Measurements from ENCODE around the gene LCN1. TPM values are rescaled to one million over a fixed set of nuclear protein-coding genes. Genes with fewer than 3 reads are reported as not detected.

LCN1 gene
- total RNA-seq, 1 donor from 2014 or later, result not detected

DNA sequence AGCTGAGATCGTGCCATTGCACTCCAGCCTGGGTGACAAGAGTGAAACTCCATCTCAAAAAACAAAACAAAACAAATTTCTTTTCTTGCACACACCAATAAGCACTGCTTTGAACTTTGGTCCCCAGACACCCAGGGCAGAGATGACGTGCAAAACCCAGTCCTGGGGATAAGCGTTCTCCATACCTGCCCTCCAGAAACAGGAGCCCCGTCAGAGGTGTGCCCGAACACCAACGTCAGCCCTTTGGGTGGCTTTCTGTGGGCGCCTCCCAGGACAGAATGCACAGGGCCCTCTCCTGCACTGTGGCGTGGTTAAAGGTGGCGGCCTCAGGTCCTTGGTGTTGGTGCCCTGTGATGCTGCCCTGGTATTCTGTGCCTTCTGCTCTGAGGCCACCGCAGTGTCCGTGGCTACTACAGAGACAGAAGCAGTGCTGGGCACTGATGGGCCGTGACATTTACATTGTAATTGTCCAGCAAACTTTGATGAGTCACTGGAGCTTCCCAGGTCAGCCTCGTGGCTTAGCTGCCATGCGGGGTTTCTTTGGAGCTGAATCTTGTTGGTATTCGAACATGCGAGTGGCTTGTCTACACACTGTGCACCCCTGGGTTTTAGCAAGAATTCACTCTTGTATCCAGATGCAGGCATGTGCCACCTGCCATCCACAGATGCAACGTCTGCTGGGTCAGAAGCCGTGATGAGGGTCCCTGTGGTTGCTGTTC is 31.9 kb upstream of the LCN1 start:
- no peak for ATAC-seq

DNA sequence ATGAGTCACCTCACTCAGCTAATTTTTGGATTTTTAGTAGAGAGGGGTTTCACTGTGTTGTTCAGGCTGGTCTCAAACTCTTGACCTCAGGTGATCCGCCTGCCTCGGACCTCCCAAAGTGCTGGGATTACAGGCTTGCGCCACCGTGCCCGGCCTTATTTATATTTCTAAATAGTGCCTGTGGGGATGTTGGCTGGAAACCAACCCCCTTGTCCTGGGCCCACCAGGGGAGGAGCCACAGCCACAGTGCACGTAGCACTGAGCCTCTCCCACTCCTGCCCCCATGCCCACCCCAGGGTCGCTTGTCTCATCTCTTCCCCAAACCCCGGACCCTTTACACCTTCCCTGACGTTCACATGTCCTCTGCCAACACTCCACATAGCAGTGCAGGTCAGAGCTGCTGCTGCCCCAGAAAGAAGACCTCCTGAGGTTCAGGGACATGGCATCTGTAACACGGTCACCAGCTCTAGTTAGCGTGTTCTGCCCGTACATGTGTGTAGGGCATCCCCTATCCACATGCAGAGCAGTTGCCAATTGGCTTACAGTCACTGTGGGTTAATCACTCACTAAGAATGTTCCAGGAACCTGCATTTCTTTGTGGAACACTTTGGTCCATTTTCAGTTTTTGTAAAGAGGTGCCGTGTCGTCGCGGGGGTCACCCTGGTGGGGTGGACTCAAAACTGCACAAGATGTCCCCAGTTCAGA is 30.9 kb upstream of the LCN1 start:
- no peak for ATAC-seq

DNA sequence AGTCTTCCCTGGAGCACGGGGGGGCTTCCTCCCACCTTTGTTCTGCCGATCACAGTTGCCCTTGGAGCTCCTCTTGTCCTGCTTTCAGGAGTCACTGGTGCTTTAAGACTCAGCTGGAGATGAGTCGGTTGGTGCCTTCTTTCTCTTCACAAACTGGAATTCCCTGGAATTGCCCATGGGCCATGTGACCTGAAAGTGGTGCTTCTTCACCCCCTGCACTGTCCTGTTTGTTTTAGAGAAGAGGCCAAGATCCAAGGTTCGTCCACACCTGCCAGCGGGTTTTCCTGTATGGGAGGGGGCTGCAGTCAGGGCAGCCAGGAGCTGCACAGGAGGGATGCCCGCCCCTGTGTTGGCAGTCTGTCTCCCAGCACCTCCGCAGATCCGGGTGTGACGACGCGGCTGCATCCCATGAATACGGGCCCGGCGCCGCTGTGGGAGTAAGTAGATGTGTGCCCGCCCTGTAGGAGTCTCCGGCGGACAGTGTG is 30.2 kb upstream of the LCN1 start:
- ATAC-seq, result no peak

DNA sequence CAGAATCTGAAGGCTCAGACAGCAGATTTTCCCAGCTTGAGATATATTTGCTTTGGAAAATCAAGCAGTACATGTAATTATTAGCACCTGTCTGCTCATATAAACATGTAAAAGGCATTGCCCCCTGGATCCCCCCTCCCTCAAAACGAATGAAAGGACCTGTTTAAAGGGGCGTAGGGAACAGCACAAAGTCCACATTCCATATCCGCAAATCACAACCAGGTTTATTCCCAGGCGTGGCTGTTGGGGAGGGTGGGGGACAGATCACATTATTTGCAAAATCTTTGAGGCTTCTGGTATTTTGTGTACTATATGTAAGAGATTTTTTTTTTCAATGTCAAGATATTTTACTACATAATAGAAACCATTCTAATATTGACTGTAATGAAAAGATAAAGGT is 29.5 kb upstream of the LCN1 start:
- ATAC-seq, result no peak

DNA sequence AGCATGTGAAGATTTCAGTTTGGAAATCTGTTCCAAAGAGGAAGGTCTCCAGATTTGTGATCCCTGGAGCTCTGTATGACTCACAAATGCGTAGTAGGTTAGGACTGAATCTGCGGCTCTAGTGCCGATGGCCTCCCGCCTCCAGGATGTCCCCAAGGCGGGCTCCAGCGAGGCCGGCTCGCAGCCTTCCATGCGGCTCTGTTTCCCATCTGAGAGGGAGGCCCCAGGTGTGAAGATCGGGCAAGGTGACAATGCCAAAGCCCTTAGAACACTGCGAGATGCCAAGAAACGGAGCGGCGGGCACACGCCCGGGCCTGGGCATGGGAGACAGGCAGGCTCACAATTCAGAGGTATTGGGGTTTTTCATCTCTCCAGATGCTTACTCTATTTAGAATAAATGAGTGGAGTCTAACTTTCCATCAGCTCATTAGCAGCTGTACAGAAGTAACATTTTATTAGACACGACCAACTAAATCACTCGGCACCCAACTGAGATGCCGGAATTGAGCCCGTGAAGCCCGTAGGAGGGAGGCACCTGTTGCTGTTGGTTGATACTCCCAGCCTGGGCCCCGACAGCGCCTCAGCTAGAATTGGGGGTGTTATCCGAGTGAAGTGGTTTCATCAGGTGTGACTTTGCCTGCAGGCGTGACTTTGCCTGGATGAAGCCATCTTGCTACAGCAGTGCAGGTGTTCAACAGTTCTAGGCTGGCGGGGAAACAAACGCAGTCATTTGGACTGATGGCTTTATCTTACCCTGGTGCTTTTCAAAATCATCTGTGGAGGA is 28.2 kb upstream of the LCN1 start:
- no peak for ATAC-seq

DNA sequence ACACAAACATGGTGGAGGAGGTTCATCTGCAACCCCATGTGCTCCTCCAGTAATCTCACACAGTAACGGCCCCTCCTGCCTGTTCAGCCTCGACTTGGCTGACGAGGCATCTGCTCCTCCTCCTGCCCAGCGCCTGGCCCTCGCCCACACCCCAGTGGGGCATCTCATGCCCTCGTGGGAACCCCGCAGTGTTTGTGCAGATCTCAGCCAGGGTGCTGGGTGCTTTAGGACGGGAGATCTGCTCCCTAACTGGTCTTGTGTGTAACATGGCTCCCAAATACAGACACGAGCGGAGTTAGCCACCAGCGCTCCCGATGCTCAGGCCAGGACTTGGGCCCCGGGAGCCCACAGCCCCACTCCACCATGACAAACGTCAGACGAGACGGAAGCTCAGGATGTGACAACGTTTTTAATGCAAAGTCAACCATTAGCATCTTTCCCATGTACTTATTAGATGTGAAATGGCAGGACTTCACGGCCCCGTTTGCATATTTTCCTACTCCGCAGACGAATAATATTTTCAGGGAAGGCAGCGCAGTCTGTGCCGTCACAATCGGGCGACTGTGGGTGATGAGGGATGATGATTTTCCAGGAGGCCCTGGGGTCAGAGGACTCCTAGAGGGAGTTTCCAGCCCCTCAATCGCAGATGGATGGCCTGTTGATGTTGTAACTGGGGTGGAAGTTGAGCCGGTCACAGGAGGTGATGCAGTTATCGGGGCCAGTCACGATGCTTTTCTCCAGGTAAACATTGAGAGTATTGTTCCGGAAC is 26.3 kb upstream of the LCN1 start:
- no peak for ATAC-seq

DNA sequence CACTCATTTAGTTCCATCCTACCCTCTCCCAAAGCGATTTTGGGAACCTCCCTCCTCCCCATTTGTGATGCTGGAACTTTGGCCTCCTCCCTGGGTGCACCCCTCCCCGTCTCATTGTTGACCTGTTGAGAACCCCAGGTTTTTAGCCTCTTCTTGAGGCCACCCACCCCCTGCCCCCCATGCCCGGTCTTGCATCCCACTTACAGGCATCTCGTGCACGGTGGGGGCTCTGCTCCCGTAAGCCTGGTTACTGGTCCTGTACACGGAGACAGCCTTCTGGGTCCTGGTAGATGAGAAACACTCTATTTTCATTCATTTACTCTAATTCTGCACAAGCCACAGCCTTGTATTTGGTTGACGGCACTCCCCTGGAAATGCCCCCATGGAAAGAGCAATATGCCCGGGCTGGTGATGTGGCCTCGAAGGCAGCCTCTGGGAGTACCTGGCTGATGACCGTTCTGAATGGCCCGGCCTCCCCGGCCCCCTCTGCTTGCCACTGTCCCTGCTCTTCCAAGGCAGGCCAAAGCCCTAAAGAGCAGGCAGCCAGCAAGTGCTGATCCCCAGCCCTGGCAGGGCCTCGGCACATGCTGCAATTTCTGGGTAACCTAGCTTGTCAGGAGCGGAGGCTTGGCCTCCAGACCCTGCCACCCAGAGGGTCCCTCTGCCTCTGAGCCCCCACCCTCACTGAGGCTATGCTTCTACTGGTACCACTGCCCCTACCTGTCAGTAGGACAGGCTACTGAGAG is 22.7 kb upstream of the LCN1 start:
- ATAC-seq, result no peak

DNA sequence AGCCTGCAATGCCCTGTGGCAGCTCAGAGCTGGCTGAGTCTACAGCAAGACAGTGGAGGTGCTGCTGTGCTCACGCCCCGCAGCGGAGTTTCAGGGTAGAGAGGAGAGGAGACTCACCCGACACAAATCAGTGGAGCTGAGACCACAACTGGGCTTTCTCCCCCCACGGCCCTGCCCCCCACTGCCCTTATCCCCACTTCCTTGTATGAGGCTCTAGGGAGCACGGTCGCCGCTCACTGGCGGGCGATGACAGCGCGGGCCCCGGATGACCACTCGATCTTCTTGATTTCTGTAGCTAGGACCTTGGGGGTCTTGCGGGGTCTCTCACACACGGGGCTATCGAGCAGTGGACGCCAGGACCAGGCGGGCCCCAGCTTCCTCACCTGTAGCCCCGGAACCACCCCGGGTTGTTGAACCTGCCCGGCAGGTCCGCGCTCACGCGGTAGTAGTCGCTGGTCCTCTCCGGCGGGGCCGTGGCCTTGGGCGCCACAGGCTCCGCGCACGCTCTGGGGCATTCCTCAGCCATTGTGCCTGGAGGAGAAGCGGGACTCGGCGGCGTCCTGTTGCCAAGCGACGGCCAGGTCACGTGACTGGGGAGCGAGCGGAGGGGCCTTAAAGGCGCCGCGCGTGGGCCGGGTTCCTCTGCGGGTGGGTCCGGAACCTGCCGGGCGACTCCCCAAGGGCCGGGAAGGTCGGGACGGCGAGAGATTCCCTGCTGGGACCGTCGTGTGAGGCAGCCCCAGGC is 21.7 kb upstream of the LCN1 start:
- peak; percentile 78 for ATAC-seq

DNA sequence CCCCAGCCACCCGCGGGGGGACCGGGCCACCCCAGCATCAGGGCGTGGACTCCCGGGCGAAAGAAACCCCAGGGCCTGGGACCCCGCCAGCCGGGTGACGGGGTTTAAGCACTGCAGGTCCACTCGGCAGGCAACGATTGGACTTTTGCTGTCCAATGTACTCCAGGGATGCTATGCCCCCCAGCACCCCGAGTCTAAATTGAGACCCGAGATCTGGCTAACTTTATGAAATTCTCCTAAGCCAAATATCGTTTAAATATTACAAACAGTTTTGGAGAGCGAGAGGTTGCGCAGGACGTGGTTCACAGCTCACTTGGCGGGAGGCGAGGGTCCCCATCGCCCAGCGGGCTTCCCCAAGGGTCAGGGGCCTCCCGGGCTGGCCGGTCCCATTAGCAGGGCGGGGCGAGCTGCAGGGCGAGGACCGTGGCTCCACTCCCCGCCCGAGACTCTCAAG is 21.1 kb upstream of the LCN1 start:
- ATAC-seq, result no peak

DNA sequence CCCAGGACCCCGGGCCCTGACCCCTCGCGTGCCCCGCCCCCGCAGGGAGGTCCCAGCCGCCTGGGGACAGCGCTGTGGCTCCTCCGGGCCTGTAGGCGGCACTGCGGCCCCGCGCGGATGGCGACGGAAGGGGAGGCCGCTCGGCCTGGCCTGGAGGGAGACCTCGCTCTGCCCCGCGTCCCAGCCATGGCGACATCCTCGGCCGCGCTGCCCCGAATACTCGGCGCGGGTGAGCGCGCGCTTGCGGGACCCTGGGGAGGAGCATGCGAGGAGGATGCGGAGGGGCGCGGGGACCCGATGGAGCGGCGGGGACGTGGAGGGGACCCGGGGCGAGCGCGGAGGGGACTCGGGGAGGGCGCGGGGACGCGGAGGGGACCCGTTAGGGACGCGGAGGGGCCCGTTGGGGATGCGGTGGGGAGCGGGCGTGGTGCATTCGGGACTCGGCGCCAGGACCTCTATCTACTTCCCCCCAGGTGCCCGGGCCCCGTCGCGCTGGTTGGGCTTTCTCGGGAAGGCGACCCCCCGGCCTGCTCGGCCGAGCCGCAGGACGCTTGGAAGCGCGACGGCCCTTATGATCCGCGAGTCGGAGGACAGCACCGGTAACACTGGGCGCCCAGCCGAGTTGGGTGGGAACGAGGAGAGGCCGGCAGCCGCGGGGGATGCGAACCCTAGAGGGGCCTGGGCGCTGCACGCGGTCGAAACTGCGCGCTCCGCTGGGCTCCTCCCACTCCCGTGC is 20.5 kb upstream of the LCN1 start, which contains the start of gene MRPS2:
Gene MRPS2 (plus strand): TSS at position 158 of the 736 bp plus-strand sequence. CDS start 29 bp downstream, at position 187.
- ATAC-seq, result peak; percentile 91

DNA sequence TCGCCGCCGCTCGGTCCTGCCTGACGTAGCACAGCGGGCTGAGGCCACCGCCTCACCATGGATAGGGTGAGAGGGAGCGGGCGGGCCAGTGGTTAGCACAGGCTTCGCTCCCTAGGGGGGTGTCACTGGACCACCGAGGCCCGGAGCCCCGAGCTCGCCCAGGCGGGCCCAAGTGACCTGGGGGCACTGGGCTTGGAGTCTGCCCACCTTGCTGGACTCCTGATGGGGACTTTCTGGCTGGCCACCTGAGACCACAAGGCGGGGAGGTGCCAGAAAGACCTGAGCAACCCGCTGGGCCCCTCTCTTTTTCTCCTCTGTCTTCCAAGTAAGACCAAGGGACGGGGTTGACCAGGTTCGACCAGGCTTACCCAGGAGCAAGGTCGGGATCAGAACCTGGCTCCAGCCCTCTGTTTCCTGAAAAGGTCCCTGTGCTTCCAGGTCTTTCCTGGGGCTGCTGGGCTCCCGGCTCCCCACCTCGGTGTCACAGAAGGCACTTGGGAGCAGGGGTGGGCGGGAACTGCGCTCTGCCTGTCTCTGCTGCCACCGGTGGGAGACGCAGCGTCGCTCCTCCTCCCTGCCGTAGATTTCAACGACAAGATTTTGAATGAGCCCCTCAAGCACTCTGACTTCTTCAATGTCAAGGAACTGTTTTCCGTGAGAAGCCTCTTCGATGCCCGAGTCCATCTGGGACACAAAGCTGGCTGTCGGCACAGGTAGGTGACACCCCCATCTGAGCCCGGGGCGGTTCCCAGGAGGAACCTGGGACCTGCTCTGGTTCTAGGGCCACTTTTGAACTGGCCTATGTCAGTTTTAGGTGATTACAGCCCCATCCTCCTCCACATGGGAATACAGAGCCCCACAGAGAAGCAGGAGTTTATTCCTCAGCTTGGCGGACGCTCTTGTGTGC is 19.7 kb upstream of the LCN1 start:
- peak; percentile 68 for ATAC-seq

DNA sequence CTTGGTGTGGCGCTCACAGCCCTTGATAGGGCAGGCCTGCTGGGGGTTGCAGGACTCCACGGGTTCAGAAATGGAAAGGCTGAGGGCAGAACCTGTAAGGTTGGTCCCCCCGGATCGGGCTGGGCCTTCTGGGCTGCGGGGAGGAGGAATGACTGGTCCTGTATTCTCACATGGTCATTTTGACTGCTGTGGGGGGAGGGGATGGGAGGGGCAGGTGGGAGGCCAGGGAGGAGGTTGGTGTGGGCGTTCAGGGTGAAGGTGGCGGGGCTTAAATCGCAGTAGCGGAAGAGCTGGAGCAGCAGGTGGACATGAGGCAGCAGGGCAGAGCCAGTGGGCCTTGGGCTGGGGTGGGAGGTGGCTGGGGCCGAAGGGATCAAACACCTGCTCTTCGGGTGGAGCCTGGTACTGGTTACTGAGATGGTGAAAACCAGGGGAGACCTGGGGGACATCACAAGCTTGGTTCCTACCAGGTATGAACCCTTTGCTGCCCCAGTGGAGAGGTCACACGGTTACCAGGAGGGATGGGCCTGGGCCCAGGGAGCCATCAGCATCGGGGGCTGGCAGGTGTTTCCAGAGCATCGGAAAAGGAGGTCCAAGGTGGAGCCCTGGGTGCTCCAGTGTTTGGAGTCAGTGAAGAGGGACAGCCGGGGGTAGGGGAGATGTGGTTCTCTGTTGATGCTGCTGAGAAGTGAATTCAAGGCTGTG is 18.9 kb upstream of the LCN1 start:
- ATAC-seq, result no peak

DNA sequence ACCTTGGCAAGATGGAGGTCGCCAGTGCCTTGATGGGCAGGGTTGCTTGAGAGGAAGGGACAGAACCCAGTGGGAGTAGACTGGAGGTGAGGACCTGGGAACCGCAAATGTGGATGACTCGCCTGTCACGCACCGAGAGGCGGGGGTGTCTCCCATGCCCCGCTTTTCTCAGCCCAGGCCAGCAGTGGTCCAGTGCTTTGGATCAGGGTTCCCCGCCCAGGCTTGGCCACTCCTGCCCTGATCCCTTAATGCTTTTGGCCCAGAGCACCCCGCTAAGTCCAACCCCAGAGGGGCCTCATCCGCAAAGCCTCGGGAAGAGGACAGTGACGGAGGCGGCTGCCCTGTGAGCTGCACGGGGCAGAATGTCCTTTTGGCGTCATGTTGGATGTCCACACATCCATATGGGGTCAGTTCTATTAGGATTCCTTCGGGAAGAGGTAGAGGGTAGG is 18.3 kb upstream of the LCN1 start:
- ATAC-seq, result no peak

DNA sequence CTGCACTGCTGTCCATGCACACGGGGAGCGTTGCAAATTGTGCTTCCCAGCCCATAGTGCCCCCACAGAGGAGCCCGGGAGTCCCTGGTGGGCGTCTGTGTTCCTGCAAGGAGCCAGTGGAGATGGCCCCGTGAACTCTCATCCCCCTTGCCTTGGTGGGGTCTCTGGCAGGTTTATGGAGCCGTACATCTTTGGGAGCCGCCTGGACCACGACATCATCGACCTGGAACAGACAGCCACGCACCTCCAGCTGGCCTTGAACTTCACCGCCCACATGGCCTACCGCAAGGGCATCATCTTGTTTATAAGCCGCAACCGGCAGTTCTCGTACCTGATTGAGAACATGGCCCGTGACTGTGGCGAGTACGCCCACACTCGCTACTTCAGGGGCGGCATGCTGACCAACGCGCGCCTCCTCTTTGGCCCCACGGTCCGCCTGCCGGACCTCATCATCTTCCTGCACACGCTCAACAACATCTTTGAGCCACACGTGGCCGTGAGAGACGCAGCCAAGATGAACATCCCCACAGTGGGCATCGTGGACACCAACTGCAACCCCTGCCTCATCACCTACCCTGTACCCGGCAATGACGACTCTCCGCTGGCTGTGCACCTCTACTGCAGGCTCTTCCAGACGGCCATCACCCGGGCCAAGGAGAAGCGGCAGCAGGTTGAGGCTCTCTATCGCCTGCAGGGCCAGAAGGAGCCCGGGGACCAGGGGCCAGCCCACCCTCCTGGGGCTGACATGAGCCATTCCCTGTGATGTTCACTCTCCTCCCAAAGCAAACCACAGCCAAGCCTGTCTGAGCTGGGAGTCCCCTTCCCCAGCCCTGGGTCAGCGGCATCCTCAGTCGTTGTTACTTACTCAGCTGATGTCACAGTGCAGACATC is 17.6 kb upstream of the LCN1 start:
- ATAC-seq, result no peak

DNA sequence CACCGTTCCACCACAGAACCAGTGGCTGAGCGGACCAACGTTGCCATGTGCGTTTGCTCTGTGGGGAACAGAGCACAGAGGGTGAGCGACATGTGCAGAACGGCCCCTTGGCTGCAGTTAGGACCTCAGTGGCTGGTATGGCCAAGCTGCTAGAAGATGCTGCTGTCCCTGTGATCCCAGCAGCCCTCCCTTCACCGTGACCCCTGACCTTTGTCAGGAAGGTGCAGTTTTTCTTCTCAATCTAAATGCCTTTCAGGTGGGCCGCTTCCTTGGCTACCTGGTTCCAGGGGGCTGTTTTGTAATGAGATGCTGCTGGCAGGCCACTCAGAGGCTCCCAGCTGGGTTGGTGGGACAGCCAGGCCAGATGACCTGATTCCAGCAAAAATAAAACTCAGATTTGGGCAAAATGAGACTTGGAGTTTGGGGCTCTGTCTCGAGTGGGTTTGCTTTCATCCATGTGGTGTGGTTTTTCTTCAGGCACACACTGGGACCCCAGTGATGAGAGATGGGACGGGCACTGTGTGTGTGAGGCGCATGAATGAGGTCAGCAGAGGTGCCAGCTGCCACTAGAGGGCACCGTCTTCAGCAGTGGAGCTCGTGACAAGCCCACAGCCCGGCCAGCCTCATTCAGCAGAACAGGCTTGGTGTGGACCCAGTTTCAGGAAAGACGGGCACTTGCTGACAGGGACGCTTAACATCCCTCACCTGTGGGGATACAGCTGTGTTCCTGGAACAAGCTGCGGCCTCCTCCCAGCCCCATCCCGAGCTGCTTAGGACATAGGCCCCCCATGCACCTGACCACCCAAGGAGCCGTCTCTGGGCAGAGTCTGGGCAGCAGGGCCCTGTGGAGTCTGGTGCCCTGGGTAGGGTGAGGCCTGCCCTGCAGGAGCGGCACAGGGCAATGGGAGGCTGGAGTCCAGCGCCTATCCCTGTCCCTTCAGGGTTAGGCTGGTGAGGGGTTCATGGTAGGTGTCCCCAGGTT is 16.7 kb upstream of the LCN1 start:
- peak; percentile 18 for ATAC-seq

Data from esophagus mucosa (tissue), 1 donor.